ENCODE measurements around the gene IFNAR1.

DNA sequence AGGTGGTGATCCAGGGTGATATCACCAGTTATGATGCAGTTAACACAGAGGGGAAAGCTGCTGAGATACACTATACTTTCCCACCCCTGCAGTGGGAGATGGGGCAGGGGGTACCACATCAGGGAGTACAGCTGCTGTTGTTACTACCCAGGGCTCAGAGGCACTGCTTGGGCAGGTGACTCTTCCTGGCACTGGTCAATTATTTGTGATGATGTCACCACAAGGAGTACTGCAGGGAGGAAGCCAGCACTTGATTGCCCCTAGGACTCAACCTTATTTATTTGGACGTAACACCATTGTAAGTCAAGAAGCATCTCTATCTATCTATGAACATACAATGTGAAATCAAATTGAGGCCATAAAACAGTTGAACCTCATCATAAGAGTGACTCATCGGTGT lies 10.1 kb downstream of the IFNAR1 start:
- TF ChIP-seq MEIS2 (IDR thresholded peaks at IDR 0.05; ENCODE audit: partially characterized antibody) (no peak), RAD21 (CRISPR knock-in tag; conservative IDR thresholded peaks at IDR 0.05 in 1 of 2, IDR thresholded peaks at IDR 0.05 in 1 of 2) (no peak), IRF2 (CRISPR knock-in tag; IDR thresholded peaks at IDR 0.05) (peak; percentile 41; the same call in 1 of the 2 replicates), RFX5 (IDR thresholded peaks at IDR 0.05; ENCODE audit: low read depth, low read length) (no peak), THRAP3 (IDR thresholded peaks at IDR 0.05; ENCODE audit: borderline replicate concordance) (no peak), SMARCA4 (IDR thresholded peaks at IDR 0.05) (no peak), L3MBTL2 (IDR thresholded peaks at IDR 0.05) (no peak)
- TF ChIP-seq, protein P1, sequence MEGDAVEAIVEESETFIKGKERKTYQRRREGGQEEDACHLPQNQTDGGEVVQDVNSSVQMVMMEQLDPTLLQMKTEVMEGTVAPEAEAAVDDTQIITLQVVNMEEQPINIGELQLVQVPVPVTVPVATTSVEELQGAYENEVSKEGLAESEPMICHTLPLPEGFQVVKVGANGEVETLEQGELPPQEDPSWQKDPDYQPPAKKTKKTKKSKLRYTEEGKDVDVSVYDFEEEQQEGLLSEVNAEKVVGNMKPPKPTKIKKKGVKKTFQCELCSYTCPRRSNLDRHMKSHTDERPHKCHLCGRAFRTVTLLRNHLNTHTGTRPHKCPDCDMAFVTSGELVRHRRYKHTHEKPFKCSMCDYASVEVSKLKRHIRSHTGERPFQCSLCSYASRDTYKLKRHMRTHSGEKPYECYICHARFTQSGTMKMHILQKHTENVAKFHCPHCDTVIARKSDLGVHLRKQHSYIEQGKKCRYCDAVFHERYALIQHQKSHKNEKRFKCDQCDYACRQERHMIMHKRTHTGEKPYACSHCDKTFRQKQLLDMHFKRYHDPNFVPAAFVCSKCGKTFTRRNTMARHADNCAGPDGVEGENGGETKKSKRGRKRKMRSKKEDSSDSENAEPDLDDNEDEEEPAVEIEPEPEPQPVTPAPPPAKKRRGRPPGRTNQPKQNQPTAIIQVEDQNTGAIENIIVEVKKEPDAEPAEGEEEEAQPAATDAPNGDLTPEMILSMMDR (IDR thresholded peaks at IDR 0.05 in 2 of 3, conservative IDR thresholded peaks at IDR 0.05 in 1 of 3; ENCODE audit: insufficient read depth in 2 of 3, low read depth in 1 of 3, low read length in 3 of 3): no peak
- TF ChIP-seq, protein P2, sequence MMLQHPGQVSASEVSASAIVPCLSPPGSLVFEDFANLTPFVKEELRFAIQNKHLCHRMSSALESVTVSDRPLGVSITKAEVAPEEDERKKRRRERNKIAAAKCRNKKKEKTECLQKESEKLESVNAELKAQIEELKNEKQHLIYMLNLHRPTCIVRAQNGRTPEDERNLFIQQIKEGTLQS (IDR thresholded peaks at IDR 0.05): peak; percentile 55; the same call in 1 of the 2 replicates
- TF ChIP-seq, protein P2 (CRISPR knock-in tag; conservative IDR thresholded peaks at IDR 0.05): no peak
- TF ChIP-seq, protein P3, sequence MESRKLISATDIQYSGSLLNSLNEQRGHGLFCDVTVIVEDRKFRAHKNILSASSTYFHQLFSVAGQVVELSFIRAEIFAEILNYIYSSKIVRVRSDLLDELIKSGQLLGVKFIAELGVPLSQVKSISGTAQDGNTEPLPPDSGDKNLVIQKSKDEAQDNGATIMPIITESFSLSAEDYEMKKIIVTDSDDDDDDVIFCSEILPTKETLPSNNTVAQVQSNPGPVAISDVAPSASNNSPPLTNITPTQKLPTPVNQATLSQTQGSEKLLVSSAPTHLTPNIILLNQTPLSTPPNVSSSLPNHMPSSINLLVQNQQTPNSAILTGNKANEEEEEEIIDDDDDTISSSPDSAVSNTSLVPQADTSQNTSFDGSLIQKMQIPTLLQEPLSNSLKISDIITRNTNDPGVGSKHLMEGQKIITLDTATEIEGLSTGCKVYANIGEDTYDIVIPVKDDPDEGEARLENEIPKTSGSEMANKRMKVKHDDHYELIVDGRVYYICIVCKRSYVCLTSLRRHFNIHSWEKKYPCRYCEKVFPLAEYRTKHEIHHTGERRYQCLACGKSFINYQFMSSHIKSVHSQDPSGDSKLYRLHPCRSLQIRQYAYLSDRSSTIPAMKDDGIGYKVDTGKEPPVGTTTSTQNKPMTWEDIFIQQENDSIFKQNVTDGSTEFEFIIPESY (CRISPR knock-in tag; IDR thresholded peaks at IDR 0.05): no peak
- TF ChIP-seq, protein P4, sequence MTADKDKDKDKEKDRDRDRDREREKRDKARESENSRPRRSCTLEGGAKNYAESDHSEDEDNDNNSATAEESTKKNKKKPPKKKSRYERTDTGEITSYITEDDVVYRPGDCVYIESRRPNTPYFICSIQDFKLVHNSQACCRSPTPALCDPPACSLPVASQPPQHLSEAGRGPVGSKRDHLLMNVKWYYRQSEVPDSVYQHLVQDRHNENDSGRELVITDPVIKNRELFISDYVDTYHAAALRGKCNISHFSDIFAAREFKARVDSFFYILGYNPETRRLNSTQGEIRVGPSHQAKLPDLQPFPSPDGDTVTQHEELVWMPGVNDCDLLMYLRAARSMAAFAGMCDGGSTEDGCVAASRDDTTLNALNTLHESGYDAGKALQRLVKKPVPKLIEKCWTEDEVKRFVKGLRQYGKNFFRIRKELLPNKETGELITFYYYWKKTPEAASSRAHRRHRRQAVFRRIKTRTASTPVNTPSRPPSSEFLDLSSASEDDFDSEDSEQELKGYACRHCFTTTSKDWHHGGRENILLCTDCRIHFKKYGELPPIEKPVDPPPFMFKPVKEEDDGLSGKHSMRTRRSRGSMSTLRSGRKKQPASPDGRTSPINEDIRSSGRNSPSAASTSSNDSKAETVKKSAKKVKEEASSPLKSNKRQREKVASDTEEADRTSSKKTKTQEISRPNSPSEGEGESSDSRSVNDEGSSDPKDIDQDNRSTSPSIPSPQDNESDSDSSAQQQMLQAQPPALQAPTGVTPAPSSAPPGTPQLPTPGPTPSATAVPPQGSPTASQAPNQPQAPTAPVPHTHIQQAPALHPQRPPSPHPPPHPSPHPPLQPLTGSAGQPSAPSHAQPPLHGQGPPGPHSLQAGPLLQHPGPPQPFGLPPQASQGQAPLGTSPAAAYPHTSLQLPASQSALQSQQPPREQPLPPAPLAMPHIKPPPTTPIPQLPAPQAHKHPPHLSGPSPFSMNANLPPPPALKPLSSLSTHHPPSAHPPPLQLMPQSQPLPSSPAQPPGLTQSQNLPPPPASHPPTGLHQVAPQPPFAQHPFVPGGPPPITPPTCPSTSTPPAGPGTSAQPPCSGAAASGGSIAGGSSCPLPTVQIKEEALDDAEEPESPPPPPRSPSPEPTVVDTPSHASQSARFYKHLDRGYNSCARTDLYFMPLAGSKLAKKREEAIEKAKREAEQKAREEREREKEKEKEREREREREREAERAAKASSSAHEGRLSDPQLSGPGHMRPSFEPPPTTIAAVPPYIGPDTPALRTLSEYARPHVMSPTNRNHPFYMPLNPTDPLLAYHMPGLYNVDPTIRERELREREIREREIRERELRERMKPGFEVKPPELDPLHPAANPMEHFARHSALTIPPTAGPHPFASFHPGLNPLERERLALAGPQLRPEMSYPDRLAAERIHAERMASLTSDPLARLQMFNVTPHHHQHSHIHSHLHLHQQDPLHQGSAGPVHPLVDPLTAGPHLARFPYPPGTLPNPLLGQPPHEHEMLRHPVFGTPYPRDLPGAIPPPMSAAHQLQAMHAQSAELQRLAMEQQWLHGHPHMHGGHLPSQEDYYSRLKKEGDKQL (CRISPR knock-in tag; IDR thresholded peaks at IDR 0.05; ENCODE audit: borderline replicate concordance): no peak
- TF ChIP-seq, protein P5, sequence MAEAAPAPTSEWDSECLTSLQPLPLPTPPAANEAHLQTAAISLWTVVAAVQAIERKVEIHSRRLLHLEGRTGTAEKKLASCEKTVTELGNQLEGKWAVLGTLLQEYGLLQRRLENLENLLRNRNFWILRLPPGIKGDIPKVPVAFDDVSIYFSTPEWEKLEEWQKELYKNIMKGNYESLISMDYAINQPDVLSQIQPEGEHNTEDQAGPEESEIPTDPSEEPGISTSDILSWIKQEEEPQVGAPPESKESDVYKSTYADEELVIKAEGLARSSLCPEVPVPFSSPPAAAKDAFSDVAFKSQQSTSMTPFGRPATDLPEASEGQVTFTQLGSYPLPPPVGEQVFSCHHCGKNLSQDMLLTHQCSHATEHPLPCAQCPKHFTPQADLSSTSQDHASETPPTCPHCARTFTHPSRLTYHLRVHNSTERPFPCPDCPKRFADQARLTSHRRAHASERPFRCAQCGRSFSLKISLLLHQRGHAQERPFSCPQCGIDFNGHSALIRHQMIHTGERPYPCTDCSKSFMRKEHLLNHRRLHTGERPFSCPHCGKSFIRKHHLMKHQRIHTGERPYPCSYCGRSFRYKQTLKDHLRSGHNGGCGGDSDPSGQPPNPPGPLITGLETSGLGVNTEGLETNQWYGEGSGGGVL (CRISPR knock-in tag; IDR thresholded peaks at IDR 0.05): no peak
